ENCODE data around the gene RABGAP1L.
"Not testable (repeated sequence)": the region's sequence is repeated elsewhere in the genome, so short reads cannot be mapped to it uniquely, and the experiment has no call there.

- TF ChIP-seq CTCF (conservative IDR thresholded peaks at IDR 0.05); ZFX (IDR thresholded peaks at IDR 0.05): not testable (repeated sequence)
These were observed 657.3 kb downstream of the RABGAP1L start for GRCh38 chr1:174816621-174817020.

Measured in C4-2B (cell line).